ENCODE data around the gene RPS15. TPM values are rescaled to one million over a fixed set of nuclear protein-coding genes. Genes with fewer than 3 reads are reported as not detected.

RPS15 gene
- total and polyA plus RNA-seq, 2 donors from 2014 or later, result 893 to 1,823 TPM

GRCh38 chr19:1402411-1403070, 35.7 kb upstream of the RPS15 start:
- no peak for FAIRE-seq
- H3K4me1 ChIP-seq (ENCODE audit: control insufficient read depth in 2 of 3, insufficient read depth in 2 of 3, low read depth in 1 of 3, low read length in 3 of 3), result peaks cover 0 to 18% (median 0%) of the 10 kb centered on the region in 3 donors
- no peaks in the 10 kb centered on the region for H3K36me3 ChIP-seq (ENCODE audit: control insufficient read depth in 2 of 3, insufficient read depth in 3 of 3, low read length in 3 of 3)
- H3K27me3 ChIP-seq (ENCODE audit: control insufficient read depth, insufficient read depth, low read length), result no peaks in the 10 kb centered on the region
- no peak overlapping the region for H3K27ac ChIP-seq (ENCODE audit: low read depth in 2 of 2, low read length in 2 of 2)
- no peak for DNase-seq
- TF ChIP-seq CTCF (IDR thresholded peaks at IDR 0.05; ENCODE audit: borderline replicate concordance, extremely low read depth, insufficient read depth), result no peak
- intact Hi-C loops (cut with DNase I), result no loop called here
- H3K9ac ChIP-seq (ENCODE audit: low read length in 3 of 3), result no peak overlapping the region
- no peaks in the 10 kb centered on the region for H3K9me3 ChIP-seq (ENCODE audit: control insufficient read depth in 2 of 3, insufficient read depth in 1 of 3, low read length in 3 of 3)
- H3K4me3 ChIP-seq (ENCODE audit: low read length in 3 of 3), result no peak overlapping the region

- H3K4me3 ChIP-seq (ENCODE audit: low read length in 3 of 3), result peak overlapping the region; percentile 38 to 72 (median 47)
- H3K9ac ChIP-seq (ENCODE audit: low read length in 3 of 3), result peak overlapping the region in 2 of 3 donors; percentile 29 to 67
- H3K27ac ChIP-seq (ENCODE audit: low read depth in 2 of 2, low read length in 2 of 2), result peak overlapping the region; percentile 88 to 91
- no peaks in the 10 kb centered on the region for H3K36me3 ChIP-seq (ENCODE audit: control insufficient read depth in 2 of 3, insufficient read depth in 3 of 3, low read length in 3 of 3)
- no peaks in the 10 kb centered on the region for H3K9me3 ChIP-seq (ENCODE audit: control insufficient read depth in 2 of 3, insufficient read depth in 1 of 3, low read length in 3 of 3)
- TF ChIP-seq CTCF (IDR thresholded peaks at IDR 0.05; ENCODE audit: borderline replicate concordance, extremely low read depth, insufficient read depth), result peak; percentile 25
- peaks cover 0 to 42% (median 21%) of the 10 kb centered on the region in 3 donors for H3K4me1 ChIP-seq (ENCODE audit: control insufficient read depth in 2 of 3, insufficient read depth in 2 of 3, low read depth in 1 of 3, low read length in 3 of 3)
- peak; percentile 98 to 100 (median 99) for DNase-seq
- no peaks in the 10 kb centered on the region for H3K27me3 ChIP-seq (ENCODE audit: control insufficient read depth, insufficient read depth, low read length)
- no peak for FAIRE-seq
- intact Hi-C loops (cut with DNase I), result no loop called here
Measured at GRCh38 chr19:1406774-1407527, 31.2 kb upstream of the RPS15 start.

GRCh38 chr19:1407528-1408299, 30.5 kb upstream of the RPS15 start, which contains the start of gene DAZAP1:
DAZAP1 (plus strand) TSS chr19:1407586; CDS start chr19:1407774, 188 bp downstream.
- FAIRE-seq, result no peak
- DNase-seq, result peak in 2 of 5 donors; percentile 86 to 90
- intact Hi-C loops (cut with DNase I), result no loop called here
- H3K4me3 ChIP-seq (ENCODE audit: low read length in 3 of 3), result peak within 1 kb of the TSS; percentile 38 to 79 (median 47)
- no peaks in the 10 kb centered on the region for H3K27me3 ChIP-seq (ENCODE audit: control insufficient read depth, insufficient read depth, low read length)
- H3K9me3 ChIP-seq (ENCODE audit: control insufficient read depth in 2 of 3, insufficient read depth in 1 of 3, low read length in 3 of 3), result no peaks in the 10 kb centered on the region
- H3K27ac ChIP-seq (ENCODE audit: low read depth in 2 of 2, low read length in 2 of 2), result peak within 1 kb of the TSS; percentile 88 to 91
- H3K36me3 ChIP-seq (ENCODE audit: control insufficient read depth in 2 of 3, insufficient read depth in 3 of 3, low read length in 3 of 3), result no peaks in the 10 kb centered on the region
- peak within 1 kb of the TSS in 2 of 3 donors; percentile 69 to 71 for H3K9ac ChIP-seq (ENCODE audit: low read length in 3 of 3)
- no peak for TF ChIP-seq CTCF (IDR thresholded peaks at IDR 0.05; ENCODE audit: borderline replicate concordance, extremely low read depth, insufficient read depth)
- H3K4me1 ChIP-seq (ENCODE audit: control insufficient read depth in 2 of 3, insufficient read depth in 2 of 3, low read depth in 1 of 3, low read length in 3 of 3), result peaks cover 0 to 45% (median 29%) of the 10 kb centered on the region in 3 donors
